Neuron (in vitro differentiated cells): ENCODE data around the gene CCL15.

ENCODE experiments used
- H2AFZ ChIP-seq: one replicate; pipeline ENCODE4 v1.6.1; 2013; ENCODE audit warnings: low read depth, mild to moderate bottlenecking, inconsistent platforms, low read length, moderate library complexity
- H3K27me3 ChIP-seq: one replicate; pipeline ENCODE4 v1.6.1; 2013; ENCODE audit warnings: low read length; ENCODE audit not compliant: insufficient read depth
- H3K36me3 ChIP-seq: one replicate; pipeline ENCODE4 v1.6.1; 2013; ENCODE audit warnings: low read length; ENCODE audit not compliant: insufficient read depth
- H3K4me1 ChIP-seq: one replicate; pipeline ENCODE4 v1.6.1; 2013; ENCODE audit warnings: low read length; ENCODE audit not compliant: insufficient read depth
- H3K4me3 ChIP-seq: 2 replicates; pipeline ENCODE4 v1.5.1; 2013; ENCODE audit warnings: mild to moderate bottlenecking, low read length, moderate library complexity
- H3K9me3 ChIP-seq: one replicate; pipeline ENCODE4 v1.6.1; 2013; ENCODE audit warnings: low read length

Gene CCL15

DNA sequence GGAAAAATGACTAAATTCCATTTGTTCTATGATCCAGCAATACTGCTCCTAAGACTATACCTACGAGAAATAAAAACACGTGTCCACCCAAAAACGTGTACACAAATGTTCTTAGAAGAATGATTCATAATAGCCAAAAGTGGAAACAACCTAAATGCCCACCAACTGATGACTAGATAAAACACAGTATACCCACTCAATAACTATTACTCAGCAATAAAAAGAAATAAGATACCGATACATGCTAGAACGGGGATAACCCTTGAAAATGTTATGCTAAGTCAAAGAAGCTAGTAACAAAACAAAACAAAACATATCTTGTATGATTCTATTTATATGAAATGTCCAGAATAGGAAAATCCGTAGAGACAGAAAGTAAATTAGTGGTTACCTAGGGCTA, 37.7 kb downstream of the CCL15 start:
- Histone ChIP-seq H3K4me3 (no peak overlapping the region), H2AFZ (no peak overlapping the region), H3K36me3 (no peaks in the 10 kb centered on the region), H3K27me3 (peaks cover 6% of the 10 kb centered on the region), H3K9me3 (no peaks in the 10 kb centered on the region), H3K4me1 (no peaks in the 10 kb centered on the region)

DNA sequence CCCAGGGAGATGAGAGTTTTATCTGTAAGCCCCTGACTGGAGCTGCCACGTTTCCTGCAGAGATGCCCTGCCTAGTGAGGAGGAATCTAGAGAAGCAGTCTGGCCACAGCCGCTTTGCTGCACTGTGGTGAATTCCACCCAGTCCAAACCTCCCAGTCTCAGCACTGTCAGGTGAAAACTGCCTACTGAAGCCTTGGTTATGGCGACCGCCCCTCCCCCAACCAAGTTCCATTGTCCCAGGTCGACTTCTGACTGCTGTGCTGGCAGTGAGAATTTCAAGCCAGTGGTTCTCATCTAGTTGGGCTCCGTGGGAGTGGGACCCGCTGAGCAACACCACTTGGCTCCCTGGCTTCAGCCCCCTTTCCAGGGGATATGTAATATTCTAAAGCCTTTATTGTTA, 47.6 kb downstream of the CCL15 start:
- Histone ChIP-seq H3K4me1 (no peaks in the 10 kb centered on the region), H3K4me3 (no peak overlapping the region), H2AFZ (no peak overlapping the region), H3K36me3 (no peaks in the 10 kb centered on the region), H3K9me3 (no peaks in the 10 kb centered on the region), H3K27me3 (no peaks in the 10 kb centered on the region)

DNA sequence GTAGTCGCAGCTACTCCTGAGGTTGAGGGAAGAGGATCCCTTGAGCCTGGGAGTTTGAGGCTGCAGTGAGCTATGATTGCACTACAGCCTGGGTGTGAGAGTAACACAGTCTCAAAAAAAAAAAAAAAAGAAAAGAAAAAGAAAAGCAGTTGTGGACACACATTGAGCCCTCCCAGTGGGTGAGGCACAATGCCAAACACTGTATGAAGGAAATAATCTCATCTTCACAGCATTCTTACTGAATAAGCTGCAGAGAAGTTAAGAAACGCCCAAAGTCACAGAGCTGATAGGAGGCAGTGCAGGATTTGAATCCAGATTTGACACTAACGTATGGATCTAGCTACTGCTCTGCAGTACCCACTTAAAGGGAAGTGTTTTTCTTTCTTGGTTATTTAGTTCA, 52.0 kb downstream of the CCL15 start:
- no peaks in the 10 kb centered on the region for H3K4me1 ChIP-seq
- H3K36me3 ChIP-seq: no peaks in the 10 kb centered on the region
- H2AFZ ChIP-seq: no peak overlapping the region

DNA sequence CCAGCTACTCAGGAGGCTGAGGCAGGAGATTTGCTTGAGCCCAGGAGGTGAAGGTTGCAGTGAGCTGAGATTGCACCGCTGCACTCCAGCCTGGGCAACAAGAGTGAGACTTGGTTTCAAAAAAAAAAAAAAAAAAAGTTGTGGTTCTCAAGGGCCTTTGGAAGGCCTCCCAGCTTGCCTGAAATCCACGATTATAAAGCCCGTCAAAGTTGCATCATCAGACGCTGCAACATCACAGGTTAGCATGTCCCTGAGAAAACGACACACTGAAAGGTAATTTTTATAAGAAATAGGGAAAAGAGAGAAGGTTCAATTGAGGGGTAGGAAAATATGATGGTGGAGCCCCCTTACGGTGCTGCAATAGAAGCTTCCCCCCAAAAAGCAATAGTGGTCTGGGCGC, 53.3 kb downstream of the CCL15 start:
- H3K4me3 ChIP-seq: no peak overlapping the region
- no peak overlapping the region for H2AFZ ChIP-seq
- H3K27me3 ChIP-seq: no peaks in the 10 kb centered on the region
- no peaks in the 10 kb centered on the region for H3K9me3 ChIP-seq
- no peaks in the 10 kb centered on the region for H3K36me3 ChIP-seq
- H3K4me1 ChIP-seq: no peaks in the 10 kb centered on the region

More for the DNA sequence above, 52.0 kb downstream of the CCL15 start:
- no peaks in the 10 kb centered on the region for H3K27me3 ChIP-seq
- no peaks in the 10 kb centered on the region for H3K9me3 ChIP-seq
- no peak overlapping the region for H3K4me3 ChIP-seq
